ENCODE results near the gene GRHL1. TPM values are rescaled to one million over a fixed set of nuclear protein-coding genes. Genes with fewer than 3 reads are reported as not detected.

The GRHL1 gene
- total and polyA plus RNA-seq, 2 of the 4 experiments (the other 2 are of a cell fraction), result 0.18 to 0.21 TPM

DNA sequence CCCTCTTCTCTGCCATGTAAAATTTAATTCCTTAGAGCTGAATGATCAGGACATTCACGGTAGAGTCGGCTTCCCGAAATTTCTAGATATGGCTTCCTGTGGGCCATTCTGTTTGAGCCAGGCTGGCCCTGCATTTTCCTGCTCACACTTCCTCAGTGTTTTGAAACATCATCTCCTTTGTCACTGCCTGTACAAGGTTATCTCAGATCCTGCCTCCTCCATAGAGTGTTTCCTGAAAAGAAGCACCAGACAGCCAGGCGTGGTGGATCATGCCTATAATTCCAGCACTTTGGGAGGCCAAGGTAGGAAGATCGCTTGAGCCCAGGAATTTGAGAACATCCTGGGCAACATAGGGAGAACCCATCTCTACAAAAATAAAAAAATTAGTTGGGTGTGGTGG, 43.6 kb downstream of the GRHL1 start:
- no peak overlapping the region for H2AFZ ChIP-seq (replicated peaks; ENCODE audit: low read length, poor library complexity)
- in situ Hi-C loops (cut with MboI; ENCODE audit: low sequenced_read_pairs), result no loop called here
- dilution Hi-C loops (cut with HindIII; ENCODE audit: low sequenced_read_pairs, unreplicated experiment), result no loop called here
- H2AK9ac ChIP-seq (replicated peaks; ENCODE audit: low read depth, low read length, poor library complexity), result no peak overlapping the region
- H2BK20ac ChIP-seq (ENCODE audit: low read depth, low read length), result no peak overlapping the region
- H3K79me1 ChIP-seq (ENCODE audit: low read depth in 1 of 2, low read length in 2 of 2), result no peaks in the 10 kb centered on the region
- no TSS peak for BruUV-seq (replicated peaks)
- no peaks in the 10 kb centered on the region for H3K27me3 ChIP-seq (ENCODE audit: control insufficient read depth, insufficient read depth, low read length)
- H3K14ac ChIP-seq (replicated peaks; ENCODE audit: low read depth, low read length), result no peak overlapping the region
- H2BK15ac ChIP-seq (ENCODE audit: low read depth, low read length), result no peak overlapping the region
- no peak overlapping the region for H4K91ac ChIP-seq (ENCODE audit: insufficient read depth, low read depth, low read length)
- DNase-seq, result no peak
- H3K23ac ChIP-seq (ENCODE audit: low read depth, low read length), result no peak overlapping the region
- 96% methylated on average over 3 of the region's 5 CpGs; no CpG with 5 or more reads in 1 of the 2 experiments for WGBS, 2 experiments (ENCODE audit: extremely low coverage in 2 of 2, insufficient read length in 1 of 2)
- intact Hi-C loops (cut with micrococcal nuclease), result no loop called here
- H2BK5ac ChIP-seq (ENCODE audit: low read depth, low read length, poor library complexity, severe bottlenecking), result no peak overlapping the region
- H3K9me3 ChIP-seq (ENCODE audit: control insufficient read depth, insufficient read depth, low read length), result no peaks in the 10 kb centered on the region
- no peak overlapping the region for H3K4ac ChIP-seq (ENCODE audit: low read depth, low read length)
- H3K4me3 ChIP-seq (ENCODE audit: insufficient read depth, low read depth, low read length), result no peak overlapping the region
- no peak overlapping the region for H4K5ac ChIP-seq (ENCODE audit: low read depth, low read length)
- H2AK5ac ChIP-seq (ENCODE audit: low read depth, low read length), result no peak overlapping the region
- POLR2A ChIA-PET (ENCODE audit: unreplicated experiment), result no interaction called here
- no peaks in the 10 kb centered on the region for H3K36me3 ChIP-seq (ENCODE audit: control insufficient read depth, insufficient read depth, low read length)
- no peaks in the 10 kb centered on the region; the same call in 1 of the 2 replicates for H3K4me1 ChIP-seq (ENCODE audit: control insufficient read depth, insufficient read depth, low read length)
- no peak overlapping the region for H3K4me2 ChIP-seq (ENCODE audit: low read depth, low read length)
- TF ChIP-seq RFX5 (IDR thresholded peaks at IDR 0.05; ENCODE audit: low read depth, low read length) (no peak), RAD21 (IDR thresholded peaks at IDR 0.05; ENCODE audit: low read length) (no peak), POLR2A (IDR thresholded peaks at IDR 0.05; ENCODE audit: low read depth, low read length) (no peak)
- no peak overlapping the region for H3K9ac ChIP-seq (ENCODE audit: low read depth, low read length)
- H2BK120ac ChIP-seq (ENCODE audit: low read depth, low read length), result no peak overlapping the region
- CTCF ChIA-PET, result interaction anchor here (1.2 to 1.7 kb wide), 2 partner anchors 11 to 182 kb away, joined by 3 to 8 read pairs; no protein-coding TSS in a partner anchor
- H4K20me1 ChIP-seq (ENCODE audit: insufficient read depth, low read length), result no peaks in the 10 kb centered on the region
- no peaks in the 10 kb centered on the region for H3K9me1 ChIP-seq (ENCODE audit: insufficient read depth, low read length)
- H3K56ac ChIP-seq (ENCODE audit: extremely low read depth, insufficient read depth, low read length), result no peak overlapping the region
- H4K8ac ChIP-seq (ENCODE audit: low read depth in 2 of 2, low read length in 2 of 2), result no peak overlapping the region
- H3K27ac ChIP-seq (ENCODE audit: insufficient read depth, low read length), result no peak overlapping the region
- ATAC-seq (ENCODE audit: low read depth), result no peak
- H3K18ac ChIP-seq (ENCODE audit: low read depth, low read length), result no peak overlapping the region

Measured in IMR-90 (cell line).